AG04449 (cell line): ENCODE results near the gene CYFIP2.

Experiments used
- CTCF ChIA-PET: fragments of 350-600 bp; formaldehyde crosslinking; extraction: SDS; loops from one replicate; lab custom pipeline; 2021; ENCODE audit warnings: antibody characterized with exemption; lab: Yijun Ruan, JAX
- POLR2A ChIA-PET: fragments of 400-600, 350-600 bp; formaldehyde crosslinking; extraction: SDS; loops from one replicate; lab custom pipeline; 2020; ENCODE audit warnings: antibody characterized with exemption, inconsistent platforms; lab: Yijun Ruan, JAX
- DNase-seq: peaks from one replicate; pipeline ENCODE4 v3.0.0-alpha.2; 2010; ENCODE audit warnings: low read depth, low spot score
- H3K4me3 ChIP-seq: 2 replicates; pipeline ENCODE4 v1.5.1; 2011; ENCODE audit warnings: low read depth, mild to moderate bottlenecking, control low read depth, low read length
- CTCF ChIP-seq: IDR thresholded peaks from one replicate; pipeline ENCODE4 v1.5.1; 2011; ENCODE audit warnings: mild to moderate bottlenecking, moderate library complexity, low read length, control low read depth, inconsistent platforms; ENCODE audit not compliant: insufficient read depth; ENCODE audit errors: missing control alignments

CYFIP2 gene

GRCh38 chr5:157306081-157306480 lies 40.2 kb downstream of the CYFIP2 start:
- no peak for DNase-seq
- no peak for TF ChIP-seq CTCF
- CTCF ChIA-PET = interaction anchor here (6.4 kb wide), 1 partner anchor 54 kb away, joined by 88 read pairs; no protein-coding TSS in a partner anchor
- POLR2A ChIA-PET = no interaction called here
- H3K4me3 ChIP-seq = no peak overlapping the region

GRCh38 chr5:157306692-157307471 lies 41.0 kb downstream of the CYFIP2 start:
- POLR2A ChIA-PET = no interaction called here
- TF ChIP-seq CTCF = no peak
- CTCF ChIA-PET = interaction anchor here (1.3 to 6.4 kb wide), 3 partner anchors 9 to 158 kb away, joined by 3 to 88 read pairs (median 39); no protein-coding TSS in a partner anchor
- no peak for DNase-seq
- no peak overlapping the region for H3K4me3 ChIP-seq

GRCh38 chr5:157308836-157309465 lies 43.0 kb downstream of the CYFIP2 start:
- peak; percentile 12 for TF ChIP-seq CTCF
- CTCF ChIA-PET = interaction anchor here (1.0 to 6.4 kb wide), 11 partner anchors 10 to 166 kb away, joined by 3 to 88 read pairs (median 3); no protein-coding TSS in a partner anchor
- DNase-seq = peak; percentile 28
- POLR2A ChIA-PET = interaction anchor here (0.7 to 1.1 kb wide), 2 partner anchors 42 to 55 kb away, joined by 3 read pairs; no protein-coding TSS in a partner anchor
- no peak overlapping the region for H3K4me3 ChIP-seq

- ChIA-PET CTCF (interaction anchor here (0.6 to 6.4 kb wide), 5 partner anchors 9 to 161 kb away, joined by 3 to 88 read pairs (median 5); no protein-coding TSS in a partner anchor), POLR2A (no interaction called here)
- no peak for TF ChIP-seq CTCF
- no peak for DNase-seq
- no peak overlapping the region for H3K4me3 ChIP-seq
These were observed 43.9 kb downstream of the CYFIP2 start for GRCh38 chr5:157309796-157310195.

GRCh38 chr5:157311595-157311994 lies 45.7 kb downstream of the CYFIP2 start:
- no peak for TF ChIP-seq CTCF
- no peak for DNase-seq
- ChIA-PET CTCF (interaction anchor here (5.2 to 6.4 kb wide), 2 partner anchors 60 to 163 kb away, joined by 39 to 88 read pairs; no protein-coding TSS in a partner anchor), POLR2A (no interaction called here)
- H3K4me3 ChIP-seq = no peak overlapping the region

- CTCF ChIA-PET = interaction anchor here (0.8 to 9.5 kb wide), 20 partner anchors 9 to 167 kb away, joined by 3 to 185 read pairs (median 4); no protein-coding TSS in a partner anchor
- no peak for DNase-seq
- no peak overlapping the region for H3K4me3 ChIP-seq
- peak; percentile 81 for TF ChIP-seq CTCF
- POLR2A ChIA-PET = no interaction called here
These were observed 46.6 kb downstream of the CYFIP2 start for GRCh38 chr5:157312492-157312891.
